ENCODE results near the gene NTM.

- TF ChIP-seq EZH2 (IDR thresholded peaks at IDR 0.05) (no peak), CTCF (IDR thresholded peaks at IDR 0.05 in 2 of 3, conservative IDR thresholded peaks at IDR 0.05 in 1 of 3; ENCODE audit: borderline replicate concordance in 1 of 3, insufficient read depth in 1 of 3, low read depth in 2 of 3, low read length in 2 of 3) (no peak), POLR2A (IDR thresholded peaks at IDR 0.05; ENCODE audit: borderline replicate concordance, extremely low read depth, insufficient read depth, insufficient read length) (no peak), EZH2phosphoT487 (IDR thresholded peaks at IDR 0.05; ENCODE audit: borderline replicate concordance) (no peak), CEBPB (IDR thresholded peaks at IDR 0.05; ENCODE audit: low read depth) (no peak), ZNF274 (IDR thresholded peaks at IDR 0.05; ENCODE audit: low read depth, low read length) (no peak), YY1 (IDR thresholded peaks at IDR 0.05; ENCODE audit: extremely low read depth, insufficient replicate concordance, low read depth, low read length) (no peak), RAD21 (IDR thresholded peaks at IDR 0.05; ENCODE audit: low read depth) (no peak), ZFX (IDR thresholded peaks at IDR 0.05) (no peak)
Measured at GRCh38 chr11:131373756-131374155, 3.3 kb downstream of the NTM start.

Data from HCT116 (cell line).